Measurements from ENCODE around the gene RGS6. TPM values are rescaled to one million over a fixed set of nuclear protein-coding genes. Genes with fewer than 3 reads are reported as not detected.

Gene RGS6
- total RNA-seq, 4 donors from 2014 or later: 0.54 to 9.1 (median 3.3) TPM

DNA sequence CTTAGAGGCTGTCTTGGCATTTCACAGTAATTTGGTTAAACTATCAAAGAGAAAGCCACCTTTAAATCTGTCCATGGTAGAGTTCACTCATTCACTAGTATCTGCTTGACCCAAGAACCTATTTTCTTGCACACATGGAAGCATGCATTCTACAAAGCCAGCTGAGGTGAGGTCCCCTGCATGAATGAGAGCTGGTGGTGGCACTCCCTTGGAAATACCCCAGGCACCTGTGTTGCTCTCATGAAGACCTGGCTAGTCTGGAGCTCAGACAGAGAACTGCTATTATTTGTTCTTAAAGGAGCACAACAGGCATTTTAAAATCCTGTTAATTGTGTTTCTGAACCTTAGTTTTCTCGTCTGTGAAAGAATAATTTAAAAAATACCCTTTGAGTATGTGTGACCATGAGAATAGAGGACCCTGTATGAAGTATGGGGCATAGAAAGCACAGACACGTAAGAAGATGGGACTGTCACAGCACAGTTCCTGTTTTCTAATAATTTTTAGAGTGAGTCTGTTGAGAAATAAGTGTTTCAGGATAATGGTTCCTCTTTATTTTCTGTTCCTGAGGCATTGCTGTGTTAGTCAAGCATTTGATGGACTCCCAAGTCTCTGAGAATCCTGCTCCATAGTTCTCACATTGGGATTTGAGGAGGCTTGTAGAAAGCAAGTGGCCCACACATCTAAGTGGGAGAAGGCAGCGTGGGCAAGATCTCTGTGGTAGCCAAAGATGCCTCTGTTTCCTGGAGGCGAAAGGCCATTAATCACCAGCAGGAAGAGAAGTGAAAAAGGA lies 10.9 kb downstream of the RGS6 start:
- Histone ChIP-seq H3K27ac (no peak overlapping the region), H3K4me1 (no peaks in the 10 kb centered on the region), H3K4me3 (no peak overlapping the region), H3K27me3 (no peaks in the 10 kb centered on the region), H3K36me3 (no peaks in the 10 kb centered on the region), H3K9me3 (peaks cover 0 to 4% (median 0%) of the 10 kb centered on the region in 4 donors)
- TF ChIP-seq, protein P1, sequence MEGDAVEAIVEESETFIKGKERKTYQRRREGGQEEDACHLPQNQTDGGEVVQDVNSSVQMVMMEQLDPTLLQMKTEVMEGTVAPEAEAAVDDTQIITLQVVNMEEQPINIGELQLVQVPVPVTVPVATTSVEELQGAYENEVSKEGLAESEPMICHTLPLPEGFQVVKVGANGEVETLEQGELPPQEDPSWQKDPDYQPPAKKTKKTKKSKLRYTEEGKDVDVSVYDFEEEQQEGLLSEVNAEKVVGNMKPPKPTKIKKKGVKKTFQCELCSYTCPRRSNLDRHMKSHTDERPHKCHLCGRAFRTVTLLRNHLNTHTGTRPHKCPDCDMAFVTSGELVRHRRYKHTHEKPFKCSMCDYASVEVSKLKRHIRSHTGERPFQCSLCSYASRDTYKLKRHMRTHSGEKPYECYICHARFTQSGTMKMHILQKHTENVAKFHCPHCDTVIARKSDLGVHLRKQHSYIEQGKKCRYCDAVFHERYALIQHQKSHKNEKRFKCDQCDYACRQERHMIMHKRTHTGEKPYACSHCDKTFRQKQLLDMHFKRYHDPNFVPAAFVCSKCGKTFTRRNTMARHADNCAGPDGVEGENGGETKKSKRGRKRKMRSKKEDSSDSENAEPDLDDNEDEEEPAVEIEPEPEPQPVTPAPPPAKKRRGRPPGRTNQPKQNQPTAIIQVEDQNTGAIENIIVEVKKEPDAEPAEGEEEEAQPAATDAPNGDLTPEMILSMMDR (IDR thresholded peaks at IDR 0.05): no peak
- TF ChIP-seq POLR2A (IDR thresholded peaks at IDR 0.05): no peak
- DNase-seq: no peak

DNA sequence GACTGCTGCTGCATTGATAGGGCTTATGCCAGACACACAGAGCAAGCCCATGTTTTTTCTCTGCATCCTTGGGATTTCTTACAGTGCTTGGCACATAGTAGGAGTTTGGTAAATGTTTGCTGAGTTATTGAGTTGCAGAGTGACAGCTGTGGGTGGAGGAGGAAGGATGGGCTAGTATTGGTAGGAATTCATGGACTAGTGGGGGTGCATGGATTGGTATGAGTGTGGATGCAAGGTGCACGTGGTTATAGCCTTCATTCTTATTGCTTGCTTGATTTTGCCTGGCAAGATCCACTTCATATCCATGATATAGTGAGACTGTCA lies 11.4 kb downstream of the RGS6 start:
- Histone ChIP-seq H3K27ac (no peak overlapping the region), H3K36me3 (no peaks in the 10 kb centered on the region), H3K4me1 (no peaks in the 10 kb centered on the region), H3K4me3 (no peak overlapping the region), H3K27me3 (no peaks in the 10 kb centered on the region), H3K9me3 (peaks cover 0 to 4% (median 0%) of the 10 kb centered on the region in 4 donors)
- DNase-seq: no peak
- TF ChIP-seq, protein P1 (IDR thresholded peaks at IDR 0.05): no peak
- no peak for TF ChIP-seq POLR2A (IDR thresholded peaks at IDR 0.05)

DNA sequence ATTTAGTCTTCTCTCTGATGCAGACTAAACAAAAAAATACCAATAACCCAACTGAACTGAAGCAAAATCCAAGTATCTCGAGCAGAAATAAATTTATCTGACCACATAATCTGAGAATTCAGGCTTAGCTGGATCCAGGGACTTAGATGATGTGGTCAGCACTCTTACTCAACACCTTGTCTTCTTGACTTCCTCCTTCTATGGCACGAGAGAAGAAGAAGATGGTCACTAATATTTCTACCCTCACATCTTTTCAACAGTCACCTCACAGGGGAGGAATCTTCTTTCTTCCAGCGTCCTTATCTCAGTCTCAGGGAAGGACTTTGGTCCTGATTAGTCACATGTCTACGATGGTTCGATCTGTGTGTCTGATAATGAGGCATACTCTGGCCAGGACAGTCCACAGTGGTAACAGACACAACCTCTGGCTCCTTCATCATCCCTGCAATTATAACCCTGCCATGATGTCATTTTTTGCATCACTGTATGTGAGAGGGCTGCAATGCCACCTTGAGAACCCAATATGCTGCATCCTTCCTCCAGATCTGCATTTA lies 15.8 kb downstream of the RGS6 start:
- H3K9me3 ChIP-seq: no peaks in the 10 kb centered on the region
- H3K36me3 ChIP-seq: no peaks in the 10 kb centered on the region
- no peak for DNase-seq
- TF ChIP-seq POLR2A (IDR thresholded peaks at IDR 0.05): no peak
- TF ChIP-seq, protein P1 (IDR thresholded peaks at IDR 0.05): no peak
- no peak overlapping the region for H3K27ac ChIP-seq
- H3K27me3 ChIP-seq: no peaks in the 10 kb centered on the region
- H3K4me3 ChIP-seq: no peak overlapping the region
- no peaks in the 10 kb centered on the region for H3K4me1 ChIP-seq

DNA sequence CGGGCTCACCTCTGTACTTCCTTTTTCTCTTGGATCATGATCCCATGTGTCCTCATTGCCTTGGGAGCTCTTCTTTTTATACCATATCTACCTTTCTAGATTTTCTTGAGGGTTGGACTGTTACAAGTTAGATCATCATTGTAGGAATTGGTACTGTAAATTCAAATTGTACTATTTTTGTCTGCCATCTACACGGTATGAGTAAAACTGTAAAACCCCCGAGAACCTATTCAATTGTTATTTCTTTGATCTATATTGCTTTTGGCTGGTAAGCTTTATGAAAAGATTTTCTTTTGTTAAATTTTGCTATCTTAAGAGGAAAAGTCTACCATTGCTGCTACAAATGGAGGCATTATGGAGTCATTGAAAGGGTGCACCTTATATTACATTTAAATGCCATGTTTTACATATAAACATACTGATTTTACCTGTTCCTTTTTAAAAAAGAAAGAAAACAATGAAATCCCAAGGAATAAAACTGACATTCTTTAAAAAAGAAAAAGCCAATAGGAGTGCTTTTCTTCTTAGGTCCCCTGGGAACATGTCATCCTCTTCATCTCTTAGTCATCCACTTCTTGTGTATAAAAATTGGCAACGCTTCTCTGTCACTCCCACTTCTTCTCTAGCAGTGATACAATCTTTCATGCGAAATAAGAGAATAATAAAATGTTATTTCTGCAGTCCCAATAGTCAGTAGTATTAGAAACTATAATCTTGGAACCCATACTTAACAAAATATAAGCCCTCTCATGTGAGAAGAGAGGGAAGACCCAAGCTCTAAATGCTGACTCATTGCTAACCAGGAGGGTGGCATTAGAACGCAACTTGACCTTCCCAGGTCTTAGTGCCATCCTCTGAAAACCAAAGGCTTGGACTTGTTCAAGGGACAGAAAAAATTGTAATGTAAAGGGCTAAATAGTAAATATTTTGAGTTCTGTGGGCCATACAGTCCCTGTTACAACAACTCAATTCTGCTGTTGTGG lies 20.4 kb downstream of the RGS6 start:
- Histone ChIP-seq H3K27ac (no peak overlapping the region), H3K9me3 (no peaks in the 10 kb centered on the region), H3K27me3 (no peaks in the 10 kb centered on the region), H3K4me3 (no peak overlapping the region), H3K4me1 (no peaks in the 10 kb centered on the region), H3K36me3 (no peaks in the 10 kb centered on the region)
- no peak for DNase-seq
- TF ChIP-seq POLR2A (IDR thresholded peaks at IDR 0.05): no peak
- TF ChIP-seq, protein P1 (IDR thresholded peaks at IDR 0.05): no peak

DNA sequence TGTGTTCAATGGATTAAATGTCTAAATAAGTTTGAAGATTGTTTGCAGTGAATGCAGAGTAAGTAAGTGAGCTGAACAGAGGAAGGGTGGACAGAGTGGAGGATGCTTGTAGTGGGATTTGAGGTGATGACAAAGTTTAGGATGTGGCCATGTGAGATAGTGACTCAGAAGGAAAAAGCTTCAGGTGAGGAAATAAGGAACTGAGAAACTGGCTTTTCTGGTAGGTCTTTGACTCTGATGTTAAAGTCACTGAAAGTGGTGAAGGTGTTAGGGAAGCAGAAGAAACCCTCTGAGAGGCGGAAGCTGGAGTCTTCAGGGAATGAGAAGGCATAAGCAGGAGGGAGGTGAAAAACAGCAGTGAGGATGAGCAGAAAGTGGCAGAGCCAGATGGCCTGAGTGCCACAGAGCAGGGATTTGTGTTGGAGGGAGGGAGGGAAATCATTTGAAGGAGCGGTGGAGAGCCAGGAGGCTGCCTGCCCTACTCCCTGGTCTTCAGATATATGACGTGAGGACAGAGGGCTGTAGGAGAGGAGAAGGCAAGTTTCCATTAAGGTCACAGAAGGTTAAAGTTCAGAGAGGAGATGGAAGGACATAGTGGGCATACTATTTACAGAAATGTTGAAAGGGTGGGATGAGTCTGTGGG lies 24.8 kb downstream of the RGS6 start:
- Histone ChIP-seq H3K4me3 (no peak overlapping the region), H3K36me3 (no peaks in the 10 kb centered on the region), H3K4me1 (no peaks in the 10 kb centered on the region), H3K9me3 (no peaks in the 10 kb centered on the region), H3K27me3 (no peaks in the 10 kb centered on the region), H3K27ac (no peak overlapping the region)
- no peak for TF ChIP-seq POLR2A (IDR thresholded peaks at IDR 0.05)
- TF ChIP-seq, protein P1 (IDR thresholded peaks at IDR 0.05): no peak
- DNase-seq: no peak
